HG03064 (cell line): ENCODE results near the gene AGPAT3.

ENCODE experiments used
- ATAC-seq: cut with Tn5 transposase; IDR thresholded peaks from one replicate; pipeline ENCODE4 v1.9.1; 2021; ENCODE audit warnings: low read depth; ENCODE audit not compliant: unreplicated experiment

The AGPAT3 gene

DNA sequence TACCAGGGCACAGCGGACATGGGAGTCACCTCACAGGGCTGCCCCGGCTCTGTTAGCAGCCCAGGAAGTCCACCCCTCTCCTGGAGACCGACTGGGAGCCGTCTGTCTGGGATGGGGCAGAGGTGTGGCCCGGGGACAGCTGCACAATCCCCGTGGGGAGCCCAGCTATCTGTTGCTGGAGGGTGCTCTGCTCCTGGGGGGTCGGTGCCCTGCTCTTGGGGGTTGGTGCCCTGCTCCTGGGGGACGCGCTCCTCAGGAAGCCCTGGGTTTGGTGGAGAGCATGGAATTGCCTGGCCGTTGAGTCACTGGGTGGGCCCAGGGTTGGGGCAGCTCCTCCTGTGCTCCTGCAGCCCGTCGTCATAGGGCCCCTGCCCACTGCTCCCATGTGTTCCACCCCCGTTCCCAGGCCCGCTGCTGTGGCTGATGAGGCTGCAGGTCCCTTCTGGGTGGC lies 39.3 kb downstream of the AGPAT3 start:
- no peak for ATAC-seq

GRCh38 chr21:43905726-43906455 lies 40.9 kb downstream of the AGPAT3 start:
- ATAC-seq = no peak

DNA sequence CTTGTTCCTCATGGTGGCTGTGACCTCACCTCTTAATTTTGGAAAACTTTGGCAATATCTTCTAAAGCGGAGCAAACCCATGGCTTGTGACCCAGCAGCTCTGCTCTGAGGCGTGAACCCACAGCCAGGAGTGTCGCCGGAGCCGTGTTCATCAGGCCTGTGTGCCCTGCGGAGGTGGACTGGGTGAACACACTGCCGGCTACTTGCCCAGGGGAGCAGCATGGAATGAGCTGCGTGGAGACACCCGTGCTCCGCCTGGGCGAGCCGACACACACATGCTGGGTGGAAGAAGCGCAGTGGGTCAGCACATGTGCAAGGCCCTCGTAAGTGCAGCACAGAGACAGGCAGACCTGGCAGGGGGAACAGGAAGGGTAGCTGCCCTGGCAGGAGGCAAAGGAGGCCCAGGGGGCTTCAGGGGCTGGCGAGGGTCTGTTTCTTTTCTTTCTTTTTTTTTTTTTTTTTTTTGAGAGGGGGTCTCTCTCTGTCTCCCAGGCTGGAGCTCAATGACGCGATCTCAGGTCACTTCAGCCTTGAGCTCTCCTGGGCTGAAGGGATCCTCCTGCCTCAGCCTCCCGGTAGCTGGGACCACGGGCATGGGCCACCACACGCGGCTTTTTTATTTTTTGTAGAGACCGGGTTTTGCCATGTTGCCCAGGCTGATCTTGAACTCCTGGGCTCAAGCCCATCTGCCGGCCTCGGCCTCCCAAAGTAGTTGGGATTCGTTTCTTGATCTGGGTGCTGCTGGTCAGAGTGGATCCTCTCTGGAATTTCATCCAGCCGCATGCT lies 41.8 kb downstream of the AGPAT3 start:
- ATAC-seq = no peak

DNA sequence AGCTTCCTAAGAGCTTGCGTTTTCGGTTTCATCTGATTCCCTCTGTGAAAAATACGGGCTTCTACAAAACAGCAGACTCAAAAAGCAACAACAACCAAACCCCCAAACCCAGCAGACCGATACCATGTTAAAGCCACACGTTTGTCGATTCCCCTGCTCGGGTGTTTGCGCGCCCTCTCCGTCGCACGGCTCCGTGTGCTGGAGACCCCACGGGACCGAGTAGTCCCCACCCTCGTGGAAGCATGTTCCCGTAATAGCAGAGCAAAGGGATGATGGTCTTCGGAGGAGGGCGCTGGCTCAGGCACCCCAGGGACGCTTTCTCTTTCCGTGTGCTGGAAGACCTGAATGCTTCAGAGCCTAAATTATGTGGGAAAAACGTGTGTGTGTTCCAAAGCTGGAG lies 42.7 kb downstream of the AGPAT3 start:
- ATAC-seq = no peak

DNA sequence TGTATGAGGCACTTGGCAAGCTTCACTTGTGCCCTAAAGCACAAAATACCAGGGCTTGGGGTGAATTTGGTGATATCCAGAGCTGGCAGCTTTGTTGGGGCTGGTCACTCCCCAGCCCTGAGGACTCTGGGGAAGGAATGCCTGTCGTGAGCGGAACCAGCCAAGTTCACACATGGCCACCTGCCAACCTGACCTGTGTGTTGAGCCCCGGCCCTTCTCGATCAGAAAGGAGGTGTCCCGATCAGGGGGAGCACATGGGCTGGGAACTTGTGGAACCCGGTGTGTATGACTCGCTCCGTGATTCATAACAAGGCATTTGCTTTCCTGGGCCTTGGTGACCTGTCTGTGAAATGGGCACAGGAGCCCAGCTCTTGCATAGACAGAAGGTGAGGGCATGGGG lies 43.1 kb downstream of the AGPAT3 start:
- ATAC-seq = no peak

DNA sequence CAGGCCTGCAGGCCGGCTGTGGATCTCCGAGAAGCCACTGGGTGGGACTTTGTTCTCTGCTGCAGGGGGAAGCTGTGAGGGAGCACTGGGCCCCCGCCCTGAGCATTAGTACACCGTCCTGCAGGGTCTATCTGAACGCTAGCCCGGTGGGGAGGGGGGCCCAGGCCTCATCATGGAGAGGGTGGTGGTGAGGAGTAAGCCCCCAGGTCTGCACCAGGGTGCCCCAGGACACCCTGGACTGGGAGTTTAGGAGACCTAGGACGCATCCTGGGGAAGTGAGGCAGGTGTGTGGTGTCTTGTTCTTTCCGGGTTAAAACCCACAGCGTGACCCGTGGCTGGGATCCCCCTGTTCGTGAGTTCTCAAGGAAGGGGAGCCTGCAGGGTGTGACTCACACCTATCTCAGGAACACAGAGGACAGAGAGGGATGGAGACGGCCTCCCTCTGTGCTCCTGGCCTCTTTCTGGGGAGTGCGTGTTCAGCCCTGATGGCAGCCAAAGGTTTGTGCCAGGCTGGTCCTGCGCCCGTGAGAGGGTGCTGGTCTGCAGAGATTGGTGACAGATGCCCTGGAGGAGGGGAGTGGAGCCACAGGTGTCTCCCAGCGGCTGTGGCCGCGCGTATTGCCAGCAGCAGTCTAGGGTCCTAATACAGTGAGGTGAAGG lies 44.8 kb downstream of the AGPAT3 start:
- no peak for ATAC-seq

- ATAC-seq = no peak
Measured at GRCh38 chr21:43910460-43910859, 45.4 kb downstream of the AGPAT3 start.

DNA sequence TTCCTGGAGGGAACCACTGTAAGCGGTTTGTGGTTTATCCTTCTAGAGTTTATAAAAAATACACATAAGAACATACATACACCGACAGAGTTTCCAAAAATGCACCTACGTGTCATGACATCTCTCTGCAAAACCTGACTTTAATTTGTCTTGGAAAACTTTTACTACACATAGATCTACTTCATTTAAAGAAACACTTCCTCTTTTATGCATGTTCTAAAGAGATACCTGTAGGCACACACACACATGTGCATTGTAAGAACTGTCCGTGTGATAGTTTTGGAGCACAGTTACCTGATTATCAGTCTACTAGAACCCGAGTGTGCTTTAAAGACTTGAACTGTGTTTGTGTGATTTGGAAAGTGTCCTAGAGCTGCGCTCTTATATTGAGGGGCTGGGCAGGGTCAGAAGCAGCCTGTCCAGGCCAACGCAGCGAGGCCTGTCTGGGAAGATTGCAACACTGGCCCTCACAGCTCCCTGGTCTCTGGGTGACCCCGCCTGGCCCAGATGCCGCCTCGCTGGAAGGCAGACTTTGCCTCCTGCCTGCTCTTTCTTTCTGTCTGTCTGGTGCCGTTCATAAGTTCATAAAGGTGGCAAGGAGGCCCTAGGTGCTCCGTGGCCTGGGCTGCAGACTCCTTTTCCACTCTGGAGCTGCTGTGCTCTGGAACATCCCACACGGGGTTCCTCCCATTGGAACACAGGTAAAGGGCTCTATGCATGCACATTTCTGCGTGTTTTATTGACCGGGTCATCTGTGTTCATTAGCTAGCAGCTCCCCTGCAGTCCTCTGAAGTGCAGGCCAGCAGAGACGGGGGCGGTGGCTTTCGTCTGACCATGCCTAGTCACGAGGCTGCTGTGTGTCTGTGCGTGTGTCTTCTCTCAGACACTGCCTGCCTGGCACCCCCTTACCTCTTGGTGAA lies 46.3 kb downstream of the AGPAT3 start:
- no peak for ATAC-seq

- ATAC-seq = no peak
Measured at GRCh38 chr21:43911935-43912487, 47.0 kb downstream of the AGPAT3 start.

DNA sequence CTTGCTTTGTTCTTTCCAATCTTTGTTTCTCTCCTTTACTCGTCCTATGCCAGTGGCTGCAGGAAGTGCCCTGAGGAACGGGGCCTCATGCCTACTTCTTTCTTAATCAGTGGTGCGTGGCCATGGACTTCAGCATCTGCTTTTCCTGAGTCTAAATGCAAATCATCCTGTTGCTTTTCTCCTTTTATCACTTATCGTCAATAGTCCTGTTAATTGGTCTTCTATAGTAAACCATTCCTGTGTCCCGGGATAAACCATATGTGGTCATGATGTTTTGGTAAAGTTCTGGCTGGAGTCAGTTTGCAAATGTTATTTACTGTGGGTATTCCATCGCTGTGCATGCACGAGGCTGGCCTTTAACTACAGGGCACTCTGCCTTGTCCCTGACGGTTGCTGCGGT lies 47.5 kb downstream of the AGPAT3 start:
- no peak for ATAC-seq

DNA sequence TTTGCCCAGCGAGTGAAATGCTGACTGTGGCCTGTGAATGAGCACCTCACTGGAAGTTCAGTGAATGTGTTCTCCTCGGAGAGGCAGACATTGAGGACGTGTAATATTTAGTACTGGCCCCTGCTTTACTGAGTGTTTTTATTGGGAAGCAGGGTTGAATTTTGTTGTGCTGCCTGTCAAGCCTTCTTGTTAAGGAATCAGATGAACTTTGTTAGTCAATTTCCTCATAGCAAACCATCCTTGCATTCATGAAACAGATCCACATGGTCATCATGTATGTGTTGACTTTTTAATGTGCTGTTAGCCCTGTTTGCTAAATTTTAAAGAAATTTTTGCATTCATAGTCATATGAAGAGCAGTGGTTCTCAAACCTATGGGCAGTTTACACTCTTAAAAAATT lies 47.9 kb downstream of the AGPAT3 start:
- no peak for ATAC-seq

- ATAC-seq = no peak
Measured at GRCh38 chr21:43913928-43914327, 48.9 kb downstream of the AGPAT3 start.

DNA sequence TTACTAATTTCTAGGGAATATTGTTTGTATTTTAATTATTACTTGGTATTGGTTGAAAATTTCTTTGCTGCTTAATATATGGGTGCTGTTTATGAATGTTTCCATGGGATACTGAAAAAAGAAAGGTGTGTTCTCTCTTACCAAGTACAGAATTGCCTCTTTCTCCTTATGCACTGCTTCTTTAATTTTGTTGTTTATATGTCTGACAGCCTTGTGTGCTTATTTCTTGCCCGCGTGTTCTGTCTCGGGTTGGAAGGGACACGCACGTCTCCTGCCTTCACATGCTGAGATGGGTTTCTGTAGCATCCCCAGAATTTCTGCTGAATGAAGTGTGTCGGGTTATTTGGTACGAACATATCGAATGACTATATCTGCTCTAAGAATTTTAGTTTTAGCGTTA lies 51.1 kb downstream of the AGPAT3 start:
- ATAC-seq = no peak

GRCh38 chr21:43916691-43917514 lies 51.9 kb downstream of the AGPAT3 start:
- ATAC-seq = no peak

DNA sequence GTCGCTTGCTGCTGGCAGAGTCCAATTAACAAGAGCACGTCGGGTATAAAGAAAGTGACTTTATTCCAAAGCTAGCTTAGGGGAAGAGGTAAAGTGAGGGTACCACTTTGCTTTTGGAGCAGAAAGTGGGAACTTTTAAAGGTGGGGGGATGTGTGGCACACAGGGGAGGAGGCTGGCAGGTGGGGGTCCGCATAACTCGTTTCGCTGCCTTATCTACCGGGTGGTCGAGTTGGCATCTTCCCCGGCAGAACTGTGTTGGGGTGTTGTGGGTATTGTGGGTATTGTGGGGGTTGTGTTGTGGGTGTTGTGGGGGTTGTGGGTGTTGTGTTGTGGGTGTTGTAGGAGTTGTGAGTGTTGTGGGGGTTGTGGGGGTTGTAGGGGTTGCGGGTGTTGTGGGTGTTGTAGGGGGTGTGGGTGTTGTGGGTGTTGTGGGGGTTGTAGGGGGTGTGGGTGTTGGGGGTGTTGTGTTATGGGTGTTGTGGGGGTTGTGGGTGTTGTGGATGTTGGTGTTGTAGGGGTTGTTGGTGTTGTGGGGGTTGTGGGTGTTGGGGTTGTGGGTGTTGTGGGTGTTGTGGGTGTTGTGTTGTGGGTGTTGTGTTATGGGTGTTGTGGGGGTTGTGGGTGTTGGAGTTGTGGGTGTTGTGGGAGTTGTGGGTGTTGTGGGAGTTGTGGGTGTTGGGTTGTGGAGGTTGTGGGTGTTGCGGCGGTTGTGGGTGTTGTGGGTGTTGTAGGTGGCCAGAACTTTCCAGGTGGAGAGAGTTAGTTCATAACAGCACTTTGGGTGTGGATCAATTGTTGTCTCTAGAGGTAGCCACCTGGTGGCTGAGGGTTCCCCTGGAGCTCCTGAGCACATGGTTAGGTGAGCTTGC lies 52.7 kb downstream of the AGPAT3 start:
- ATAC-seq = no peak

DNA sequence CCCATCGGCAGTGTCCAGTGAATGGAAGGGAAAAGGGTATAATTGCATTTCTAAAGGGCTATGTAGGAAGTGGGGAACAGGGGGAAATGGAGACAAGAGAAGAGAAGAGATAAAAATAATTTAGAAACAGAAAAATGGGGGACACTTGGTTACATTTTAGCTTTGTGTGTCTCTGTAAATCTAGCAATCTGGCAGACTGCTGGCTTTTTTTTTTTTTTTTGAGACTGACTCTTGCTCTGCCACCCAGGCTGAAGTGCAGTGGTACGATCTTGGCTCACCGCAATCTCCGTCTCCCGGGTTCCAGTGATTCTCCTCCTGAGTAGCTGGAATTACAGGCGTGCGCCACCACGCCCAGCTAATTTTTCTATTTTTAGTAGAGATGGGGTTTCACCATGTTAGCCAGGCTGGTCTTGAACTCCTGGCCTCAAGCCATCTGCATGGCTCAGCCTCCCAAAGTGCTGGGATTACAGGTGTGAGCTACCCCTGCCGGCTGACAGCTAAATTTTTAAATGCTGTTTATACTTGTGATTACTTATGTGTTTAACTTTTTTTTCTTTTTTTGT lies 53.4 kb downstream of the AGPAT3 start:
- ATAC-seq = no peak

GRCh38 chr21:43919283-43919682 lies 54.3 kb downstream of the AGPAT3 start:
- no peak for ATAC-seq
